Urinary bladder (tissue), 4 donors: ENCODE data around the gene PDE4B. TPM values are rescaled to one million over a fixed set of nuclear protein-coding genes. Genes with fewer than 3 reads are reported as not detected.
"Not testable (repeated sequence)": the region's sequence is repeated elsewhere in the genome, so short reads cannot be mapped to it uniquely, and the experiment has no call there.

ENCODE experiments used
- DNase-seq: peaks from one replicate; pipeline ENCODE4 v3.0.0-alpha.2; 2015; ENCODE audit errors: extremely low spot score
- H3K27ac ChIP-seq: one replicate; pipeline ENCODE4 v1.5.1; 2013; ENCODE audit warnings: low read depth, mild to moderate bottlenecking, moderate library complexity
- H3K36me3 ChIP-seq: one replicate; pipeline ENCODE4 v1.6.1; 2013; ENCODE audit warnings: mild to moderate bottlenecking, moderate library complexity; ENCODE audit not compliant: insufficient read depth
- H3K4me1 ChIP-seq: one replicate; pipeline ENCODE4 v1.6.1; 2013; ENCODE audit warnings: mild to moderate bottlenecking, moderate library complexity; ENCODE audit not compliant: insufficient read depth
- H3K4me3 ChIP-seq: one replicate; pipeline ENCODE4 v1.5.1; 2013; ENCODE audit warnings: low read depth, low read length
- WGBS: extraction: QIAGEN DNeasy Blood & Tissue Kit; methylation state at CpG from one replicate; pipeline ENCODE4 v1.1.7; 2013; 5-methylcytosine and 5-hydroxymethylcytosine counted together
- polyA plus RNA-seq: library from polyadenylated mRNA; stranded (reverse); fragments of 200-250 nt; gene quantifications from one replicate; pipeline ENCODE4 v1.2.3, GENCODE V29; 2013
- total RNA-seq: library from RNA; depleted of rRNA; stranded (reverse); fragments of >200 nt; gene quantifications from one replicate; pipeline ENCODE4 v1.2.3, GENCODE V29; 2014
- donor health status: healthy with polysubstance abuse.
- donor health status: healthy.

The PDE4B gene
- total and polyA plus RNA-seq, 2 donors, result 9.0 to 43.1 TPM

DNA sequence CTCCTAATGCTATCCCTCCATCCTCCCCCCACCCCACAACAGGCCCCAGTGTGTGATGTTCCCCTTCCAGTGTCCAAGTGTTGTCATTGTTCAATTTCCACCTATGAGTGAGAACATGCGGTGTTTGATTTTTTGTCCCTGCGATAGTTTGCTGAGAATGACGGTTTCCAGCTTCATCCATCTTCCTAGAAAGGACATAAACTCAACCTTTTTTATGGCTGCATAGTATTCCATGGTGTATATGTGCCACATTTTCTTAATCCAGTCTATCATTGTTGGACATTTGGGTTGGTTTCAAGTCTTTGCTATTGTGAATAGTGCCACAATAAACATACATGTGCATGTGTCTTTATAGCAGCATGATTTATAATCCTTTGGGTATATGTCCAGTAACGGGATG is 308.3 kb downstream of the PDE4B start:
- not testable (repeated sequence) for DNase-seq, H3K4me3 ChIP-seq, H3K36me3 ChIP-seq, H3K27ac ChIP-seq, H3K4me1 ChIP-seq
- 91% methylated on average over 3 of the region's 4 CpGs for WGBS

DNA sequence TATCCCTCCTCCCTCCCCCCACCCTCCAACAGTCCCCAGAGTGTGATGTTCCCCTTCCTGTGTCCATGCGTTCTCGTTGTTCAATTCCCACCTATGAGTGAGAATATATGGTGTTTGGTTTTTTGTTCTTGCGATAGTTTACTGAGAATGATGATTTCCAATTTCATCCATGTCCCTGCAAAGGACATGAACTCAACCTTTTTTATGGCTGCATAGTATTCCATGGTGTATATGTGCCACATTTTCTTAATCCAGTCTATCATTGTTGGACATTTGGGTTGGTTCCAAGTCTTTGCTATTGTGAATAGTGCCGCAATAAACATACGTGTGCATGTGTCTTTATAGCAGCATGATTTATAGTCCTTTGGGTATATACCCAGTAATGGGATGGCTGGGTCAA is 311.4 kb downstream of the PDE4B start:
- H3K27ac ChIP-seq, H3K4me1 ChIP-seq, H3K36me3 ChIP-seq, DNase-seq, H3K4me3 ChIP-seq: not testable (repeated sequence)
- 89% methylated on average over 3 of the region's 5 CpGs for WGBS

DNA sequence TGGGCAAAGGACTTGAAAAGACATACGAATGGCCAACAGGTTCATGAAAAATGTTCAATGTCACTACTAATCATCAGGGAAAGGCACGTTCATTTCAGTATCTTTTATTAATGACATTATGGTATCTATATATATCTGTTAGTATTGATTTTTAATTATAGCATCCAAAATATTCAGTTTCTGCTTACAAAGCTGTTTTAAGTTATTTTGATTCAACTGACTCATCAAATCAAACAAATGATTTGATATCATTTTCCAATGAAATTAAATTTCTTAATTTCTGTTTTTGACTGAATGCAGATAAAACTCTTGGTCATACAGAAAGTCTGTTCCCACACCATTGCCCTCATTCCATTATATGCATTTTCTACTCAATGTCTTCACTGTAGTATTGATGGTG is 315.9 kb downstream of the PDE4B start:
- no peaks in the 10 kb centered on the region for H3K36me3 ChIP-seq
- H3K4me1 ChIP-seq, result no peaks in the 10 kb centered on the region
- H3K4me3 ChIP-seq, result no peak overlapping the region
- 89% methylated on average over 2 of the region's 2 CpGs for WGBS
- DNase-seq, result no peak
- no peak overlapping the region for H3K27ac ChIP-seq

DNA sequence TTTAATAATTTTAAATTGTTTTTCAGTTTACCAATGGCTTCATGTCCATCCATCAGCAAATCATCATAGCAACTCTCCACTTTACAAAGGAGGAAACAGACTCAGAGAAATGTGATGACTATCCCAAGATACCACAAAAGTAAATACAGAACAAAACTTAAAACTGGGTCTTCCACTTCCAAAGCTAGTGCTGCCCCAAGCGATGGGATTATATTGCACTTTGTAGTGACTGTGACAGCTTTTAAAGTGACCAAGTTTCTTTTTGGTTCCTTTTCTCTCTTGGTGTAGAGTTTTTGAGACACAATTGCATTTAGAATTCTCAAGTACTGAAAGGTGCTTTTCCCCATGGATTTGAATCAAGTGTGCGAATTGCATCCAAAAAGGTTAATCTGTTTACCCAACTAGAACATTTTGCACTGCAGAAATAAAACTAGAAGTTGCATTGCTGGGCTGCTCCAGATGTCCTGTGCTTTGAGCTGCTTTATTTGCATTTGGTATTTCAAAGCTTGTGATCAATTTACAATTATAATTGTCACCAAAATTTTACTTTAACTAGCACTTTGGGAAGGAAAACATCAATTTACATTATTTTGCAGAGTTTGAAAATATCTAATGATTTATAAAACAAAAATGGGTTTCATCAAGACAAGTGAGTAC is 320.2 kb downstream of the PDE4B start:
- DNase-seq, result no peak
- H3K4me3 ChIP-seq, result no peak overlapping the region
- WGBS, result 67% methylated on average over 2 of the region's 2 CpGs
- H3K4me1 ChIP-seq, result no peaks in the 10 kb centered on the region
- no peak overlapping the region for H3K27ac ChIP-seq
- H3K36me3 ChIP-seq, result no peaks in the 10 kb centered on the region

DNA sequence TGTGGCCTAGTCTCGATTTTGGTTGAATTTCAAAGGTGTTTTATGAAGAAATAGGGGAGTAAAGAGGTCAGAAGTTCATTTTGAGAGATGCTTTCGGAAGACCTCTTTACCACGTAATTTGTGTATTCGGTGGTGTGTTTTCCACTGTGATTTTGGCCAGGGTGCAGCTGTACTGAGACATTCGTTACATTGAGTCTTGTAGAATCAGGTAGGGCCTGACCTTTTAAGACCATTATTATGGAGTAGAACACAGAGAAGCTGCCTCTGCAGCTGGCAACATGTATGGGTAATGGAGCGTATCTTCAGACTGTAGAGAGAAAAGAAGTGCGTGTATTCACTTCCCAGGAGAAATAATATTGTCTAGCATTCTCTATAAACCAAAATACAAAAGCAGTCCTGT is 326.5 kb downstream of the PDE4B start:
- H3K27ac ChIP-seq, result no peak overlapping the region
- H3K4me3 ChIP-seq, result no peak overlapping the region
- 84% methylated on average over 7 of the region's 7 CpGs for WGBS
- H3K36me3 ChIP-seq, result no peaks in the 10 kb centered on the region
- no peak for DNase-seq
- H3K4me1 ChIP-seq, result no peaks in the 10 kb centered on the region

DNA sequence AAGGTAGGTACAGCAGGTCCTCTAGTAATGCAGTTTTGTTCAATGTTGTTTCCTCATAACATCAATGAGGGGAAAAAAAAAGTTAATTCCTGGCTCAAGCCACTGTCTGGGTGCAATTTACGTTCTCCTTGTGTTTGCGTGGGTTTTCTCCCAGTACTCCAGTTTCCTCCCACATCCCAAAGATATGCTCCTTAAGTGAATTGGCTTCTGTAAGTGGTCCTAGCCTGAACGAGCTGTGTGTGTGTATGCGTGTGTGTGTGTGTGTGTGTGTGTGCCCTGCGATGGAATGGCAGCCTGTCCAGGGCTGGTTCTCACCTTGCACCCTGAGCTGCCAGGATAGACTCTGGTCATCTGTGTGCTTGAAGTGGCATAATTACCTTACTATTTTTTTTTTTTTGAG is 332.0 kb downstream of the PDE4B start:
- Histone ChIP-seq H3K4me3 (no peak overlapping the region), H3K36me3 (no peaks in the 10 kb centered on the region), H3K27ac (no peak overlapping the region), H3K4me1 (no peaks in the 10 kb centered on the region)
- DNase-seq, result no peak
- WGBS, result 68% methylated on average over 5 of the region's 5 CpGs

DNA sequence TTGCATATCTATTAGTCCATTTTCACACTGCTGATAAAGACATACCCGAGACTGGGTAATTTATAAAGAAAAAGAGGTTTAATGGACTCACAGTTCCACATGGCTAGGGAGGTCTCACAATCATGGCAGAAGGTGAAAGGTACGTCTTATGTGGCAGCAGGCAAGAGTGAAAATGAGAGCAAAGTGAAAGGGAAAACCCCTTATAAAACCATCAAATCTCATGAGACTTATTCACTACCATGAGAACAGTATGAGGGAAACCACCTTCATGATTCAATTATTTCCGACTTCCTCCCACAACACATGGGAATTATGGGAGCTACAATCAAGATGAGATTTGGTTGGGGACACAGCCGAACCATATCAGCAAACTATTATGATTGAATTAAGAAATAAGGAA is 335.9 kb downstream of the PDE4B start:
- not testable (repeated sequence) for H3K4me1 ChIP-seq, H3K27ac ChIP-seq, H3K4me3 ChIP-seq, H3K36me3 ChIP-seq, DNase-seq
- 75% methylated on average over 4 of the region's 4 CpGs for WGBS

DNA sequence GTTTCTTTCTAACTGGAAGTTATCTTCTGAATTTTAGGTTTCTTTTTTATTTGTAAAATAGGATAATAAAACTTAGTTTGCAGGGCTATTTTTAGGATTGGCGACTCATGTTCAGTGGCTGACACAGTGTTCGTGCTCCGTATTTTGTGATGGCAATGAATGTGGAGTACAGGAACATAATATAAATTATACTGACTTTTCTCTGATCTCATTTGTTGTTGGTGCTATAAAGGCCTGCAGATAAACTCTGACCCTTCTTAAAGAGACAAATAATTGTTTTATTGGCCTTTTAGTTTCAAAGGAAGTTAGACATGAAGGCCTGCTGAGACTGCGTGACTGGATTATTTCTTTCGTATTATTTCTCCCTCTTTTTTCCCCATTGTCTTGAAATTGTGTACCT is 339.6 kb downstream of the PDE4B start:
- Histone ChIP-seq H3K4me1 (no peaks in the 10 kb centered on the region), H3K36me3 (no peaks in the 10 kb centered on the region), H3K27ac (no peak overlapping the region), H3K4me3 (no peak overlapping the region)
- no peak for DNase-seq
- WGBS, result 47% methylated on average over 5 of the region's 5 CpGs

DNA sequence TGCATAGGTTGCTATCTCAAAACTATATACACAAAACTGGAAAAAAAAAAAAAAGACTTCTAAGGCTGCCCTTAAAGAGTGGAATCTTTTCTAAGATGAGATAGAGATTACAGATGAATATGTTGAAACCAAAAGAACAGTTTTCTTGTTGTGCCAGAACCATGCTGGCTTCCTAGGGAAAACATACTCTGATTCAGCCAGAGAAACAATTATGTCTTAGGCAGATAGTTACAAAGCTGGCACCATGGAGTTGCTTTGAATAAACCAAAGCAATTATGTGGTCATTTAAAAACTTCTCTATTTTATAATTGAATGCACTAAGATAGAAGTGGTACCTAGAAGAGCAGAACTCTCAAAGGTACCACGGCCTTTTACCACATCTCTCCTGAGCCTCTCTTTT is 341.3 kb downstream of the PDE4B start:
- DNase-seq, result no peak
- Histone ChIP-seq H3K36me3 (no peaks in the 10 kb centered on the region), H3K4me3 (no peak overlapping the region), H3K27ac (no peak overlapping the region), H3K4me1 (no peaks in the 10 kb centered on the region)
- 99% methylated on average over 1 of the region's 1 CpG for WGBS

DNA sequence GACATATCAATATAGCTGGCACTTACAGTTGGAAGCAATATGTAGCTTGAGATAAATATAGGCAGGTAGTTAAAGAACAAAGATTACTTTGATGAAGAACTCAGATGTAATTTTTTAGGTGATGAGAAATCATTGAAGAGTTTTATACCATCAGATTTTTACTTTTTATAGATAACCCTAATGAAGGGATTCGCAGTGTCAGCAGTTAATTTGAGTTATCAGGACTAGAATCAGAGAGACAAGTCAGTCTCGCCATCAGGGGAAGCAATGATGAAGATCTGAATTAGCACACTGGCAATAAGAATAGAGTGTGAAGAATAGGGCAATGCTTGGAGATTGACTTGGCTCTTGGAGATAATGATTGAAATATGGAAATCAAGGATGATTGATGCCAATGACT is 342.5 kb downstream of the PDE4B start:
- no peaks in the 10 kb centered on the region for H3K36me3 ChIP-seq
- H3K27ac ChIP-seq, result no peak overlapping the region
- WGBS, result 87% methylated on average over 2 of the region's 2 CpGs
- no peaks in the 10 kb centered on the region for H3K4me1 ChIP-seq
- no peak overlapping the region for H3K4me3 ChIP-seq
- DNase-seq, result no peak

DNA sequence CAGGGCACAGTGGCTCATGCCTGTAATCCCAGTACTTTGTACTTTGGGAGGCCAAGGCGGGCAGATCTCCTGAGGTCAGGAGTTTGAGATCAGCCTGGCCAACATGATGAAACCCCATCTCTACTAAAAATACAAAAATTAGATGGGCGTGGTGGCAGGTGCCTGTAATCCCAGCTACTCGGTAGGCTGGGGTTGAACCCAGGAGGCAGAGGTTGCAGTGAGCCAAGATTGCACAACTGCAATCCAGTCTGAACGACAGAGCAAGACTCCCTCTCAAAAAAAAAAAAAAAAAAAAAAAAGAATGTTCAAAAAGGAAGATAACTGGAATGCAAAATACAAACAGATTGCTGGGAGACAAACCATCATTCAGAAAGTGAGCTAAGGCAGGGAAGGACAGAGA is 343.7 kb downstream of the PDE4B start:
- not testable (repeated sequence) for DNase-seq, H3K27ac ChIP-seq, H3K4me1 ChIP-seq, H3K36me3 ChIP-seq, H3K4me3 ChIP-seq
- 73% methylated on average over 4 of the region's 4 CpGs for WGBS

DNA sequence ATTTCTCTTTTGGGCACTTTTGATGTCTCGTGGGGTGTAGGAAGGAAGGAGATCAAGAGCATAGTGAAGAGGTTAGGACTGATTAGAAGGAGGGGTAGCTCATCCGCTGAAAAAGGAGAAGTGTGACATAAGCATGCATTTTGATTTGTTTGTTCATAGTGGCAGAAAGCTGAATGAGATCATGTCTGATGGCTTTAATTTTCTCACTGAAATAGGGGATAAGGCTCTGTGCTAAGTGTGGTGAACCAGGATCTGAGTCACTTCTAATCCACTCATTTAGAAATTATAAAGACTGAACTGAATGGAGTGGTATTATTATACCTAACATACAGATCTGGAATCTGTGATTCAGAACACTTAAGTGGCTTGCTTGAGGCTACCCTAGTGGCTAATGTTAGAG is 344.5 kb downstream of the PDE4B start:
- WGBS, result 46% methylated on average over 2 of the region's 2 CpGs
- DNase-seq, result no peak
- Histone ChIP-seq H3K36me3 (no peaks in the 10 kb centered on the region), H3K4me1 (no peaks in the 10 kb centered on the region), H3K4me3 (no peak overlapping the region), H3K27ac (no peak overlapping the region)

DNA sequence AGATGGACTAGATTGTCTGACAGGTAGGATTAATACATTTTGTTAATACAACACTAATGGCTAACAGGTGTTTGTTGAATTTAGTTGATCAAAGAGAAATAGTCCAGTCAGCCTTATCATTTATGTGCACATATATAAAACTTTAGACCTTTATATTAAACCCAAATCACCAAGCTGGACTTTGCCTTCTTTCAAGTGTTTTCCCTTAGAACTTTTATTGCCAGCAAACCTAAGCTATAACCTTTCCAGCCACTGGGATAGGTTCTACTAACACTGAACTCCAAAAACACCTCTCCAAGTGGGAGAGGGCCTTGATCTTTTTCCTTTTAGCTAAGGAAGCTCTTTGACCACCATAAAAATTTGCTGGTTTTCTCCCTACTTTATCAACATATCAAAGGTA is 345.9 kb downstream of the PDE4B start:
- no peak overlapping the region for H3K27ac ChIP-seq
- no peaks in the 10 kb centered on the region for H3K4me1 ChIP-seq
- H3K4me3 ChIP-seq, result no peak overlapping the region
- no peak for DNase-seq
- no peaks in the 10 kb centered on the region for H3K36me3 ChIP-seq

DNA sequence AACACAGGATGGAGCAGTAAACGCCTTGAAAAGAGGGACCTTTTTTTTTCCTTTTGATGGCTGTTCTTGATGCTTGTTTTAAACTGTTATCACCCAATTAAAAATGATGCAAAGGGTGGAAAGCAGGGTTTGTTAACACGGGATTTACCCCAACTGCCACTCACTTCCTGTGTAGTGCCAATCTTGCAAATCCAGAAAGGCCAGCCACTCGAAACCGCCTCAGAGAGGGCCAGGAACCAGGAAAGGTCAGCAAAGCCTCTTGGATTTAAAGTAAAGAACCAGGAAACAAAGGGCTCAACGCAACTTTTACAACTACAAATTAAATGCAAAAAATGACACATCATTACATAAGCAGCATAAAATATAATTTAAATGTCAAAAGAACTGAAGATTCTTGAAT is 347.4 kb downstream of the PDE4B start:
- no peaks in the 10 kb centered on the region for H3K4me1 ChIP-seq
- DNase-seq, result no peak
- no peak overlapping the region for H3K4me3 ChIP-seq
- no peaks in the 10 kb centered on the region for H3K36me3 ChIP-seq
- WGBS, result 29% methylated on average over 5 of the region's 5 CpGs
- no peak overlapping the region for H3K27ac ChIP-seq

DNA sequence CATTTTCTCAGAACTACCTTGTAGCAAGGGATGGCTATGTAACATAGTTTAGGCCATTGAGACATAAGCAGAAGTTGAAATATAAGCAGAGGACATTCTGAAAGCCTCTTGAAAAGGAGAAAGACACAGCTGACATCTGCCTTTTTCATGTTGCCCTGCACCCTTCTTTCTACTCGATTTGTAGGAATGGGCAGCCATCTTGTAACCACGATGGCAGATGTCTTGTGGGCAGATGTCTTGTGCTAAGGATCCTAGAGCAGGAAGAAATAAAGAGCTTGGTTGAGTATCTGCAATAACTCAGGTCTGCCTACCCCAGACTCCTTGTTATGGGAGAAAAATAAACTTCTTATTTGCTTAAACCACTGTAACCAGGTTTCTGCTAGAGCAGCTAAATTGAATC is 351.0 kb downstream of the PDE4B start:
- WGBS, result 59% methylated on average over 2 of the region's 2 CpGs
- Histone ChIP-seq H3K4me1 (no peaks in the 10 kb centered on the region), H3K36me3 (no peaks in the 10 kb centered on the region)

More for the DNA sequence above, 351.0 kb downstream of the PDE4B start:
- H3K4me3 ChIP-seq, result no peak overlapping the region
- DNase-seq, result no peak
- no peak overlapping the region for H3K27ac ChIP-seq
